GM19328 (cell line): ENCODE results near the gene MUC6.
"Not testable (repeated sequence)": the region's sequence is repeated elsewhere in the genome, so short reads cannot be mapped to it uniquely, and the experiment has no call there.

Experiments used
- ATAC-seq: cut with Tn5 transposase; IDR thresholded peaks from one replicate; pipeline ENCODE4 v1.9.1; 2021; ENCODE audit warnings: mild to moderate bottlenecking, moderate library complexity; ENCODE audit not compliant: unreplicated experiment

Gene MUC6

DNA sequence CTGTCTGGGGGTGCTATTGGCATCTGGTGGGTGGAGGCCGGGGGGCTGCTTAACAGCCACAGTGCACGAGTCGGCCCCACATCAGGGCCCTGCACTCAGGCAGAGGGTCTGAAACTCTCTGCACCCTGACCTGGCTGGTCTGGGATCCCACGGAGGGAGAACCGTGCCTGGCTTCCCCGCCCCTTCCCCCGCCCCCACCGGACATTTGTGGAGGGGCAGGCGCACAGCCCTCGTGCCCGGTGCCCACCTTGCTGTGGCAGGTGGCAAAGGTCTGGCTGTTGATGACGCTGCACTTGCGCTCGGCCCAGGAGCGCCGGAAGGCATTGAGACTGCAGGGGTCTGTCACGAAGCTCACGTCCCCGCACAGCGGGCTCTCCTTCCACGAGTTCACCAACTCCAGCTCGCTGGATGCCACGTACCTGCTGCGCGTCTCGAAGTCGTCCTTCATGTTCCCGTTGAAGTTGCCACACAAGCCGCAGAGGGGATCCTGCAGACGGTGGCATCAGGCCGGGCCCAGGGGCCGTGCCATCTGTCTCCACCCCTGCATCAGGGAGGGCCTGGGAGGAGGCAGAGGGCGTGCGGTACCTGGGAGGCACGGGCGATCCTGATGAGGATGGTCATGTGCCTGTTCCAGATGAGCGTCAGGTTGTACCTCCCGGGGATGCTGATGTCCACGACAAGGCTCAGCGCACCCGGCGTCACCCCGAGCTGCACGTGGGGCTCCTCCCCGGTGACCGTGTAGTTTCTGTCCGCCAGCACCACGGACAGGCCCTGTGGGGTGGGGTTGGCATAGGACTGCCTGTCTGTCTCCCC is 11.7 kb downstream of the MUC6 start:
- ATAC-seq = no peak

DNA sequence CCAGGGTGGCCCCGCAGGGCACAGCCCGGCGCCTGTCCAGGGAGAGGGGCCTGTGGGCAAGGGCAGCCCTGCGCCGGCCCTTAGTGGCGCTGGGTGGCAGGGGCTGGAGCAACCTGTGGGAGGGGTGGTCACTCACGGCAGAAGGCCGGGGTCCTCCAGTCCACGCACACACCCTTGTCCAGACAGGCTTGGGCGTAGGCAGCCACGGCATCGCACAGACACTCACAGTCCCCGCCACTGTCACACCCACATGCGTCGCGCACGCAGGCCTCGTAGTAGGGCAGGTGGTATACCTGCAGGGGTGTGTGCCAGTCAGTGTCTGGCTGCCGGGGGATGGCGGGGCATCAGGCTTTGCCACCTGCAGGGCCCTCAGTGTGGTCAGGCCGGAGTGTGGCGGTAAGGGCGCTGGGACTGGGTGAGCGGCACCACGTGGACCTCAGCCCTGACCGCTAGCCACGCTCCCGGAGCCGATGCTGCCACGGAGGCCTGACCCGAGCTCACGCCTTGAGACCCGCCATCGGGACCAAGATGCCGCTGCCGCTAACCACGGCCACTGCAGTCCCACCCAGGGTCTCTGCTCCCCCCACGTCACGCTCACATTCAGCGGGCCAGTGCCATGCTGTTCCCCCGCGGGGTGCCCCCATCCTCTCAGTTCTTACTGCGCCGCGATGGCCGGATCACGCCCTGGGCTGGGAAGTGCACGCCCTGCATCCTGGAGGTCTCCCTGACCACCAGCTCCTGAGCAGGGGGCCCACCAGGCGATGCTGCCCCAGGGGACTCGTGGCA is 12.5 kb downstream of the MUC6 start:
- ATAC-seq = no peak

DNA sequence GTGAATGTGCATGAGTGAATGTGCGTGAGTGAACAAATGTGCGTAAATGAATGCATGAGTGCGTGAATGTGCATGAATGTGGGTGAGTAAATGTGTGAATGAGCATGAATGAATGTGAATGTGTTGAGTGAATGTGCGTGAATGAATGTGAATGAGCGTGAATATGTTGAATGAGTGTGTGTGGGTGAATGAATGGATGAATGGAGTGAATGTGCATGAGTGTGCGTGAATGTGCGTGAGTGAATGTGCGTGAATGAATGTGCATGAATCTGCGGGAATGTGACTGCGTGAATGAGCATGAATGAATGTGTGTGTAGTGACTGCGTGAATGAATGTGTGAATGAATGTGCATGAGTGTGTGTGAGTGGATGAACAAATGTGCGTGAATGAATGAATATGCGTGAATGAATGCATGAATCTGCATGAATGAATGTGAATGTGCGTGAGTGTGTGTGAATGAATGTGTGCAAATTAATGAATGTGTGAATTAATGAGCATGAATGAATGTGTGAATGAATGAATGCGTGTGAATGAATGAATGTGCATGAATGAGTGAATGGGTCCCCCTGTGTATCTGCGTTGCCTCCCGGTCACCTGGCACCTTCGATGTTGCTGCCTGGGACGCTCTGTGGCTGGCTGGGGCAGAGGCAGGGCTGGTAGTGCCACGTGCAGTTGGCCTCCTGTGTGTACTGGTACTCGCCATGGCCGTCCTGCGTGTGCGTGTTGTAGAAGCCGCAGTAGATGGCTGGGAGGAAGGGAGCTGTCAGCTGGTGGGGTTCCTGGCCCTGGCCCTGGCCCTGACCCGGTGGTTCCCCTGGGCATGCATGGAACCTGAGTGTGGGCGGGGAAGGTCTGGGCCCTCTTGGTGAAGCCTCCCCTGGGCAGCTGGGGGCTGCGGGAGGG is 13.4 kb downstream of the MUC6 start:
- no peak for ATAC-seq

DNA sequence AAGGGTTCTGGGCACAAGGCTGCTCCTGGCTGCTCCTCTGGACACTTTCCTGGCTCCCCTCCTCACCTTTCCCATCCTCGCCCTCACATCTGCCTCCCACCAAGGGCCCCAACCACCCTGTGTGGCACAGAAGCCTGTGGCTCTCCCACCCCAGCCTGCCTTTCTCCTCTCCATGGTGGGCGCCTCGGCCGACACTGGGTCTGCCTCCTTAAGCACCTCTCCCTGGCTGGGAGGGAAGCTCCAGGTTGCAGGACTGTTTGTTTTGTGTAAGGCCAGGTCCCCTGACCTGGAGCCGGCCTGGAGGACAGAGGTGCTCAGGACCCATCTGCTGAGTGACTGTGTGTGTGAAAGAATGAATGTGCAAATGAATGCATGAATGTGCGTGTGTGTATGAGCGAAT is 14.1 kb downstream of the MUC6 start:
- ATAC-seq = no peak

DNA sequence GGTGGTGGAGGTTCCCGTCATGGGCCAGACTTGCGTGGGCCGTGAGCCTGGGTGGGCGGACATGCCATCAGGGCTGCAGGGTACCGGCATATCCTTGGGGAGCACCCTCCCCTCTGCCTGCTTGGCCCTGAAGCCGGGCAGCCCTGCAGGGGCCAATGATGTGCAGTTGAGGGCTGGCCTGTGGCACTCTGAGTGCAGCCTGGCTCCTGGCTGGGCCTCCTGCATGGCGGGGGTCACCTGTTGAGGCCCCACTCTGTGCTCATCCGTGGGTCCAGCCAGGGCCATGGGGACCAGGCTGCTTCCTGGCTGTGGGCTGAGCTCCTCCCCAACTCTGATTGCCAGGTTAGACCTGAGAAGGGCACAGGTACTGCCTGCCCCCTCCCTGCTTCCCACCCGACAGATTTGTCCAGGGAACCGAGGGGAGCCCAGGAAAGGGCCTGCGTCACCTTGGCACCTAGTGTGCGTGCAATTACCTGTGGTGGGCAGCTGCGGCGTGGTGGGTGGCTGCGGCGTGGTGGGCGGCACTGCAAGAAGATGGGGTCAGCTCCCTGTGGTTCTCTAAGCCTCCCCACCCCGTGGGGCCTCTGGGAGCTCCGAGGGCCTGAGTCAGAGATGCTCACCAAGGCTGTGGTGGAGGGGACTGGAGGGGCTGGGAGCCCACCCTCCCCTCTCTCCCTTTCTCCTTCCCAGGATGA is 16.2 kb downstream of the MUC6 start:
- ATAC-seq = no peak

DNA sequence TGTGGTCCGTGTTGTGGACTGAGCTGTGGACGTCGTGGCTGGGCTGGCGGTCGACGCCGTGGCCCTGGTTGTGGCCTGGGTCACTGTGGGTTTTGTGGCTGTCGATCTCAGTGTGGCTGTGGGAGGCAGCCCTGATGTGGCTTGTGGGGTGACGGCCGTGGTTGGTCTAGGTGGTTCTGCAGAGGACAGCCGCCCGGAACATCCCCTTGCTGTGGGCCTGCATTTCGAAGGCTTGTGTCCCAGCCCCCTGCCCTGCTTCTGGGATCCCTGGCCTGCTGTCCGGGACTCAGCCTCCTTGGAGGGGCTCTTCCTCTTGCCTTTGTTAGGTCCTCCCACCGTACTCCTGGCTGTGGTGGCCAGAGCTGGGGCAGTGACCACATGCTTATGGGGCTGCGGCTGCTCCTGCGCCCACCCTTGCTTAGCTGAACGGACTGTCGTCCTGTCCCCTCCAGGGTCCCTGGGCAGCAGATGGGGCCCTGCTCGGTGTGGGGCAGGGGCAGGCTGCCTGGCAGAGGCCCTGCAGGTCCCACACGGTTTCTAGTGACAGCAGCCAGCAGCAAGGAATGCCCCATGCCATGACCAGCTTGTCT is 17.1 kb downstream of the MUC6 start:
- no peak for ATAC-seq

DNA sequence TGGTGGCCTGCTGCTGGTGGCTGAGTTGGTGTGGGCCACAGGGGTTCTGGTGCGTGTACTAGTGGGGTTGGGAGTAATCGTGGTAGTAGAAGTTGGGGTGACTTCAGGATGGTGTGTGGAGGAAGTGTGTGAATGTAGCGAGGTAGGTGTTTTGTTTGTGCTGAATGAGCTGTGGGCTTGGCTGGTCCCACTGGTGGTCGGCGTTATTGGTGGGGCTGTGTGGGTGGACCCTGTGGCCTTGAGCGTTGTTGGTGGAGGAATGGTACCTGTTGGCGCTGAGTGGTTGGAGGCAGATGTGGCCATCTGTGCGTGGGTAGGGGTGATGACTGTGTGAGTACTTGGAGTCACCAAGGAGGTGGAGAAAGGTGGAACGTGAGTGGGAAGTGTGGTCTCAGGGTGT is 18.4 kb downstream of the MUC6 start:
- ATAC-seq = no peak

DNA sequence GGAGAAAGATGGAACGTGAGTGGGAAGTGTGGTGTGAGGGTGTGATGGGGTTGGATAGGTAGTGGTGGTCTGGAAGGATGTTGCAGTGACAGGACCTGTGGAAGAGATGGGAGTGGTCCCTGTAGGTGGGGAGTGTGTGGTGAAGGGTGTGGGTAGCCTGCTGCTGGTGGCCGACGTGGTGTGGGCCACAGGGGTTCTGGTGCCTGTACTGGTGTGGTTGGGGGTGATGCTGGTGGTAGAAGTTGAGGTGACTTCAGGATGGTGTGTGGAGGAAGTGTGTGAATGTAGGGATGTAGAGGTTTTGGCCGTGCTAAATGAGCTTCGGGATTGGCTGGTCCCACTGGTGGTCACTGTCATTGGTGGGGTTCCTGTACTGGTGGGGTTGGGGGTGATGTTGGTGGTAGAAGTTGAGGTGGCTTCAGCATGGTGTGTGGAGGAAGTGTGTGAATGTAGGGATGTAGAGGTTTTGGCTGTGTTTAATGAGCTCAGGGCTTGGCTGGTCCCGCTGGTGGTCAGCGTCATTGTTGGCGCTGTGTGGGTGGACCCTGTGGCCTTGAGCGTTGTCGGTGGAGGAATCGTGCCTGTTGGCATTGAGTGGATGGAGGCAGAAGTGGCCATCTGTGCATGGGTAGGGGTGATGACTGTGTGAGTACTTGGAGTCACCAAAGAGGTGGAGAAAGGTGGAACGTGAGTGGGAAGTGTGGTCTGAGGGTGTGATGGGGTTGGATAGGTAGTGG is 19.1 kb downstream of the MUC6 start:
- no peak for ATAC-seq

DNA sequence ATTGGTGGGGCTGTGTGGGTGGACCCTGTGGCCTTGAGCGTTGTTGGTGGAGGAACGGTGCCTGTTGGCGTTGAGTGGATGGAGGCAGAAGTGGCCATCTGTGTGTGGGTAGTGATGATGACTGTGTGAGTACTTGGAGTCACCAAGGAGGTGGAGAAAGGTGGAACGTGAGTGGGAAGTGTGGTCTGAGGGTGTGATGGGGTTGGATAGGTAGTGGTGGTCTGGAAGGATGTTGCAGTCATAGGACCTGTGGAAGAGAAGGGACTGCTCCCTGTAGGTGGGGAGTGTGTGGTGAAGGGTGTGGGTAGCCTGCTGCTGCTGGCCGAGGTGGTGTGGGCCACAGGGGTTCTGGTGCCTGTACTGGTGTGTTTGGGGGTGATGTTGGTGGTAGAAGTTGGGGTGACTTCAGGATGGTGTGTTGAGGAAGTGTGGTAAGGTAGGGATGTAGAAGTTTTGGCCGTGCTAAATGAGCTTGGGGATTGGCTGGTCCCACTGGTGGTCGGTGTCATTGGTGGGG is 19.9 kb downstream of the MUC6 start:
- not testable (repeated sequence) for ATAC-seq

DNA sequence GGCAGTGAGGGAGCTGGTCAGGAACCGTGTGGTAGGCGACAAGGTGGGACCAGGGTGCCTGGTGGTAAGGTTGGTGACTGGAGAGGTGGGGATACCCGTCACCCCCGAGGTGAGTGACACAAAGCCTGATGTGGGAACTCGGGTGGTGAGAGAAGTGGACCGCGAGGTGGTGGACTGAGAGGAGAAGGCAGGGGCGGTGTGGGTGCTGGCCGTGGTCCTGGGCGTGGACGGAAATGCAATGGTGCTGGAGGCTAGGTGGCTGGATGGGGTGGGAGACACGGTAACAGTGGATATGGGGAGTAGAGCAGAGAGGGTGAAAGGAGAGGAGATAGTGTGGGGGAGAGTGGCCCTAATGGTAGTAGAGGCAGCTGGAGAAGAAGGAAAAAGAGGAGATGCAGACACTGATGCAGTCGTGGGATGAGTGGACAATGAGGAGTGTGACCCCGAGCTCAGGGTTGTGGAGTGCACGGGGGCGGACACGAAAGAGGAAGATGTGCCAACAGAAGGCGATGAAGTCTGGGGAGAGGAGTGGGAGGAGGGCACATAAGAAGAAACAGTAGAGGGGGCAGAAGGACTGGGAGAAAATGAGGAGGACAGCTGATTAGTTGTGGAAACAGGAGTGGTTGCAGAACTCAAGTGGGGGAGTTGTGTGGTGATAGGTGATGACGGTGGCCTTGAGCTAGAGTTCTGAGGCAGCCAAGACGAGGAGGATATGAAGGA is 20.5 kb downstream of the MUC6 start:
- no peak for ATAC-seq

DNA sequence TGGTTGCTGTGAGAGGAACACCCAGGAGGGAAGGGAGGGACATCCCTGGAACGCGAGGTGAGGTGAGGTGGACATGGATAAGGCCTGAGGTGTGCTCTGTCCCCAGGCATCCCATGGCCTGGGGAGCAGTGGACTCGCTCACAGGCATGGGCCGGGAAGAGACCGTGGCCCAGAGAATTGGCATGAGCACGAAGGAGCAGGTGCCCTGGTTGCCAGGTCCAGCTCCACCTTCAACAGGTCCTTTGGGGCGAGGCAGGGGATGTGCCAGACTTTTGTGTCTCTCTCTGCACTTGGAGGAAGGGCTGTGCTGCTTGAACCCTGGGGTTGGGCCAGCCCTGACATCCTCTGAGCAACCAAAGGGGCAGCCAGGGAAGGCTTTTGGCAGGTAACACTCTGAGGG is 21.5 kb downstream of the MUC6 start:
- no peak for ATAC-seq

DNA sequence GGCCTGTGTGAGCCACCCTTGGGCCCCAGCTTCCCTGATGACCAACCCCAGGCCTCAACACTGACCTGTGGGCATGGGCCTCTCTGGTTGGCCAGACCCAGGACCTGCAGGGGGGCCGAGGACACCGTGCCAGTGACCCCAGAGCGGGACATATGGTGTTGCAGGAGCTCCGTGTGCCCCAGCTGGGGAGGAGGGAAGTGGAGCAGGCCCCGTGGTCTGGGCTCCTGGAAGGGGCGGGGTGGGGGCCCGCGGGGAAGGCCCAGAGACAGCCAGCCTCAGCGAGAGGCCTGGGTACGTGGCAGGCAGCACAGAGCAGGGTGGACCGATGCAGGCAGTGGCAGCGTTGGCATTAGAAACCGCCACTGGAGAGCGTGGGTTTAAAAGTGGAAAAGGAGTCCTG is 22.2 kb downstream of the MUC6 start:
- no peak for ATAC-seq

DNA sequence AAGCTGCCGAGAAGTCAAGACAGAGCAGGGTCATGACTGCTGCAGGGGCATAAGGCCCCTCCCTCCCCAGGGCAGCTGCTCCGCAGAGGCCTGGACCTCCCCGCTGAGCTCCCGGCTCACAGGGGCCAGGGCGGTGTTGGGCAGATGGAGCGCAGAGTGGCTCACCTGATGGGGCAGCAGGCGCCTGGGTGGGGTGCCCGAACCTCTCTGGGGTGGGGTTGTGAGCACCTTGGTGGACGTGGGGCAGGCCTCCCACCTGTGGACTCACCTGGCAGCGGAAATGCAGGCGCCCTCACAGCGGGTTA is 22.9 kb downstream of the MUC6 start:
- no peak for ATAC-seq

DNA sequence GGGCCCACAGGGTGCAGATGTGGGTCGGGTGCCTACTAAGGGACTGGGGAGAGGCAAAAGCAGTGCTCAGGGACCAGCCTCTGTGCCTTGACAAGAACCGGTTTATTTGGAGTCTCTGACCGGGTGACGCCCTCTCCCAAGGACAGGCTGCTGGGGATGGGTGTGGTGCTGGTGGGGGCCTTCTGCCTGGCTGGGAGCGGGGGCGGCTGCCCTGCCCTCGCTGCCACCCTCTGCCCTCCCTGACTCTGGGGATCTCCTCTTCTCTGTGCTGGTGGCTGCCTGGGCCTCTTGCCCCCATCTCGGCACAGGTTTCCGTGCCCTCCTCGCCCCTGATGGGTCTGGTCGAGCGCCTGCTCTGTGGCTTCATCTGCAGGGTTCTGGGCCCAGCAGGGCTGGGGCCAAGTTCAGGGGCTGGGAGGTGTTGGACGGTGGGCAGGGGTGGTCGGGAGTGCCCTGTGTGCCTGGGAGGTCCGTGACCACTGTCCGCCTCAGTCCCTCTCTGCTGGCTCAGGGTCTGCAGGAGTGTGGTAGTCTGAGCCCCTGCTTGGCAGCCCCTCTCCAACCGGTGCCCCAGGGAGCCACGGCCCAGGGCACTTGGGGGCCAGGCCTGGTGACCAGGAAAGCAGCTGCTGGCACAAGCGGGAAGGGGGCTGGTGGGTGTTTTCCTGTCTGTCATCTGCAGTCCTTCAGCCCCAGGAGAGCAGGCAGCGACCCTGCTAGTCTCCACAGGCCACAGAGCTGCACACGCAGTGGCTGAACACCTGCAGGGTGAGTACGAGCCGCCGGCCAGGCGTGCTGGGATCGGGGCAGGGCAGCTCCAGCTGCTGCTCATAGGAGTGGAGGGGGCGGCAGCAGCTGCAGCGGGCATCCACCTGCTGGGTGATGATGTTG is 23.5 kb downstream of the MUC6 start:
- no peak for ATAC-seq

DNA sequence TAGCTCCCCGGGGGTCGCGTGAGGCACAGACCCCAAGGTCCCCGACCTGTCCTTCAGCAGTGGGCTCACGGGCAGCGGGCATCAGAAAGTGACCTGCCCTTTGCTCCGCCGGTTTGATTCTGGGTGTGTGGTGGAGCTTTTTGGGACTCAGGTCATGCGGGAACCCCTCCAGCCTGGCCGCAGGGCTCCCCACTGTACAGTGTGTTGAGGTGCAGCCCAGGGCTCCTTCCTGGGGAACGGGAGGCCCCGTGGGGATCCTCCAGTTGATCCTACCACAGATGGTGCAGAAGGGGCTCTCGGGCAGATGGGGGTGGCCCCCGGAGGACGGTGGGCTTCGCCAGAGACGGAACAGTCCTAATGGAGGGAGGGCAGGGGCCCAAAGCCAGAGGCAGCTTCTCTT is 24.2 kb downstream of the MUC6 start:
- ATAC-seq = no peak

DNA sequence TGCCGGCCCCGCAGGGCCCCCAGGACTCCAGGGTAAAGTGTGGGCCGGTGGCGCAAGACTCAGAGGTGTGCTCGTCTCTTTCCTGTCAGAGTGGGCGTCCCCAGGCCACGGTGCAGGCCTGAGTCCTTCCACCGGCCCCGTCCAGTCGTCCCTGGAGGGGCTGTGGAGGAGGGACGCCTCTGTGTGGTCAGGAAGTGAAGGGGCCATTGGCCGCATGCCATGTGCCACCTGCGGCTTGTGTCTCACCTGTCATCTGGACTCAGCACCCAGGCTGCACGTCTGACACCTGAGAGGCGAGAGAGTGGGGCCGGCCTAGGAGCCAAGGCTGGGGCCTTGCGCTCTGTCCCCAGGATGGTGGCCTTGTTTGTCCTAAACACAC is 25.2 kb downstream of the MUC6 start:
- ATAC-seq = no peak

DNA sequence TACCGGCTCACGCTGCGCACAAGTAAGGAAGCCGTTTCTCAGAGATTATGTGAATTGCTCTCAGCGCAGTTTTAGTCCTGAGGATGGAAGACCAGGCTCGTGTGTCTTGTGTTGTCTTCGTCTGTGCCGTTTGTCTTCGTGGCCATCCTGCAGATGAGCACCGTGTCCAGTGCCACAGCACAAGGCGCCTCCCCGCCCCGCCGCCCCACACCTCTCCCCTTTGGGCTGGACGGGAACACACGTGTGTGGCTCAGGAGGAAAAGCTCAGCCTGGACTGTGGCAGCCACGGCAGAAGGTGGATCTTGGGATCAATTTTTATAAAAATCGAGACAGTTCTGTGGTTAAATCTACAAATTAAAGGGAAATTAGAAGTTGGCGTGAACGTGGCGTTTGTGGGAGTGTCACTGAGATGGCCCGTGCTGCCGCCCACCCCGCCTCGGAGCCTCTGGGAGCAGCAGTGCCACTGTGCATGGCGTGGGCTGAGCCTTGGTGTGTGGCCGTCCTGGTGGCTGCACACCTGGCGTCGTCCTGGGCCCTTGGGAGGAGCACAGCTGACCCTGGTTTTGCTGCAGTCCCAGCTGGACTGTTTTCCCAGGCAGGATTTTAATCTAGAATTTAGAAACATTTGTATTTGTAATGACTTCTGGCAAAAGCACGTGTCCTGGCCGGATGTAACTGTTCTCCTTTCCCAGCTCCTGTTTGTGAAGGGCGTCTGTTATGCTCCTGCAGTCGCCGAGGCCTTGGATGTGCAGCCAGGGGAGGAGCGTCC is 25.8 kb downstream of the MUC6 start:
- ATAC-seq = no peak
